Activated gamma-delta T cell (primary cell): ENCODE measurements around the gene MVB12B.

ENCODE experiments used
- DNase-seq: peaks from one replicate; lab custom pipeline; 2025; lab: John Stamatoyannopoulos, UW

The MVB12B gene

DNA sequence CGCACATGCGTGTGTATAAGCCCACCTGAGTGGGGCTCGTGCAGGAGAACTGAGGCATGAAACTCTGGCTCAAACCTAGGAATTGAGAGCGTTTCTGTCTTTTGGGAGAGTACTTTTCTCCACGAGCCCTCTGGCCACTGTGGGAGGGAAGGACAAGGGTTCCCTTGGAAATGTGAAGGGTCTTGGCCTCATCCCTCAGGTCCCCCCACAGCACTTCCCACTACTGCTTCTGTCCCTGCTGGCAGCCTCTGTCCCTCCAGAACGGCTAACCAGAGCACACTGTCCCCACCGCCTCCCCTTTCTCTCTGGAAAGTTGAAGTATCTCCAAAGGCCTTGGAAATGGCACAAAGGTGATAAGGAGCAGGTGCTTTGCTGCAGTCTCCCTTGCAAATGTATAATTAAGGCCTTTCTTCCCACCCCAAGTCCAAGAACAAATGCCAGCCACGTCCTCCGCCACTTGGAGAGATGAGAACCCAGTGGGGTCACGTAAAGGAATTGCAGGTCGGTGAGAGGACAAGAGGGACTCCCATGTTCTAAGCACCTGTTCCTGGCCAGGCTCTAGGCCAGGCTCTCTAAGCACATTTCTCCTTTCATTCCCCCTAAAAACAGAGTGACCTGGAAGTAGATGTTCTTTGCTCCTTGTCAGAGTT lies 179.2 kb downstream of the MVB12B start:
- no peak for DNase-seq

DNA sequence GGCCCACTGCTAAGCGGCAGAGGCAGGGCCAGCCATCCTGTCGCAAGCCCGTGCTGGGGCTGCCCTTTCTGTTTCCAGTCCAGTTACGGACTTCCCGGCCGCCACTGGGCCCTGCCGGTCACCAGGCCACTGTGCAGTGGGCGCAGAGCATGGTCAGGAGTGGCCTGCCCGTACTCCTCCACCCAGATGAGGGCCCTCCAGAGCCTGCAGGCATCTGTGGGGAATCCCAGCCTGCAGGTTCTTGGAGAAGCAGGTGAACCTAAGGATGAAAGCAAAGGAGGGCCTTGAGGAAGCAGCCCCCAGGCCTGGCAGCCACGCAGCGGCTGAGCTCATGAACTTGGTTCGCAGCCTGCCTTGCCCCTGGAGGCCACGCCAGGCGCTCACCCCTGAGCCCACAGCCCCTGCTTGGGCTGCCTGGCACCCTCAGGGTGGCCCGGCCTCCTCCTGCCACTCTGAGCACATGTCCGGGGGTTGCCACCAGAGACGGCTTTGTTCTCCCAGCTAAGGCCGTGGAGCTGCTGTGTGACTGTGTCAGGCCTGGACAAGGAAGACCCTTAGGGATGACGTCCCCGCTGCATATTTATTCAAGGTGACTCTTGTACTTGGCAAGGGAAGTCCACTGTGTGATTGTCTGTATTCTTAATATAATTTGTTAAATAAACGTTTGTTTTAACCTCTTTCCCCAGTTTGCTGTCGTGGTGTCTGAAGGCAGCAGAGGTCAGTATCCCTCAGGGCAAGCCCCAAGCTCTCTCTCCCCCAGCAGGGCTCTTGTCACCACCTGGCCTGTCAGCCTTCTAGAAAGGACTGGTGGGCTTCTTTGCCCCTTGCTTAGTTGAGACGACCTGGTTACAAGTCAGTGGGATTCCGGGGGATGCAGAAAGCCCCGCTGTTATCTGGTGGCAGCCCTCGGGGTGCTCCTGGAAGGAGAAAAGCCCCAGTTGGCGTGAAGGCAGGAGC lies 180.0 kb downstream of the MVB12B start:
- DNase-seq, result no peak

DNA sequence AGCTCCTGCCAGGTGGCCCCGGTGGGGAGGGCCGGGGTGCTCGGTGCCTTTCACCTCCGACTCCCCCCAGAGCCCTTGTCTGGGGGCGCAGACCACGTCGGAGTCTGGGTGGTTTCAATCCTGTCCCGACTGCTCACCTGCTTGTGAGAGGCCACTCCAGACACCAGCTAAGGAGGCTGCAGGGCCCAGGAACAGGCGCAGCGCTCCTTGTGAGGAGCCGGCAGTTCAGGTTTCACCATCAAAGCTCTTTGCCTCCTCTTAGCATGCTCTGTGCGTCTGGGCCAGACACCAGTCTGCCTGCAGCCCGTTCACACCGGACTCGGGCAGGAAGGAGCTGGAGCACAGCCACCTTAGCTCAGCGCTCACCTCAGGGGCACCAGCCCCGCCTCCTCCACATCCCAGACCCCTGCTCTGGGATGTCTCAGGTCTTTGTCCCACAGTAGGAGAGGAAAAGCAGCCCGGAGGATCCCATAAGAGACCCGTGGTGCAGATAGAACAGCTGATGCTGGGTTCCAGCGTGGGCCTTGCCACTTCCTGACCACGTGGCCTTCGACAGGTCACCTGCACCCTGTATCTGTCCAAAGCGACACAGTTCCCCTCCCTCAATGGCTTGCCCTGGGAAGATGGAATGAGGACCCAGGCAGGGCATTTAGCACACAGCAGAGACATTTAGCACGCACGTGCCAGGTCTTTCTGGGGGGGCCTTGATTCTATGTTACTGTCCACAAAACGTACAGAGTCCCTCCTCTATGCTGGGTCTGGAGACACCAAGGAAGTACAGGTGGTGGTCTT lies 180.9 kb downstream of the MVB12B start:
- no peak for DNase-seq

DNA sequence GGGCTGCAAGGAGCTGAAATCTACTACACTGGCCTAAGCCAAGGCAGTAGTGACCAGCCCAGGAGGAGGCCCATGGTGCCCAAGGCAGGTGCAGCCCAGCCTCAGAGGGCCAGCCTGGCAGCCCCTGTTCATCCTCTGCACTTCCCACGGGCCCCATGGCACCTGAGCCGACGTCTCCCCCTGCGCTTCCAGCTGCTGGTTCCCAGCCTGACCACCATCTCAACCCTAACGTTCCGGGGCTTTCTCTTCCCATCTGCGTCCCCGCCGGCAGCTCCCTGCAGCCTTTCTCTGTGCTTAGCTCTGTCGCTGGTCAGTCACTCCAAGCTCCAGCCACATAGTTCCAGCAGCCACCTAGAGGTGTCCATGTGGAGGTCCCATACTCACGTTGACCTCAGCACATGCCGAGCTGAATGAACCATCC lies 181.6 kb downstream of the MVB12B start:
- DNase-seq, result no peak

GRCh38 chr9:126508928-126509327 lies 182.3 kb downstream of the MVB12B start:
- DNase-seq, result no peak

- no peak for DNase-seq
Observed at GRCh38 chr9:126509718-126510117, 183.1 kb downstream of the MVB12B start.

- no peak for DNase-seq
Observed at GRCh38 chr9:126510564-126510963, 183.9 kb downstream of the MVB12B start.

DNA sequence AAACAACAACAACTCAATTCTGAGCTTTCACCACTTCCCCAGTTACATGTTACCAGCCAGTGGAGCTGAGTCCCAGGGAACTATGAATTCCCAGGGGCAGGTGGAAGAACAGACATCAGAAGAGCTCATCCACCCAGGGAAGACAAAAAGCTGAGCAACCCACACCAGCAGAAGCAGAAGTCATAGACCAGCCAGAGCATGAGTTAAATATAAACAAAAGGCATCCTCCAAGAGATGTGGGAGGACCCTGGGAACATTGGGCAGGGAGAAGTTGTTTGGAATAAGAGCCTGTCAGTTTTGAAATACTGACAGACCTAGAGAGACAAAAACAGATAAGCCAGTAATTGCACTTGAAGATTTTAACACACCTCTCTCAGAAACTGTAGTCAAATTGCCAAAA lies 184.8 kb downstream of the MVB12B start:
- no peak for DNase-seq

- no peak for DNase-seq
Observed at GRCh38 chr9:126513159-126514036, 186.8 kb downstream of the MVB12B start.

DNA sequence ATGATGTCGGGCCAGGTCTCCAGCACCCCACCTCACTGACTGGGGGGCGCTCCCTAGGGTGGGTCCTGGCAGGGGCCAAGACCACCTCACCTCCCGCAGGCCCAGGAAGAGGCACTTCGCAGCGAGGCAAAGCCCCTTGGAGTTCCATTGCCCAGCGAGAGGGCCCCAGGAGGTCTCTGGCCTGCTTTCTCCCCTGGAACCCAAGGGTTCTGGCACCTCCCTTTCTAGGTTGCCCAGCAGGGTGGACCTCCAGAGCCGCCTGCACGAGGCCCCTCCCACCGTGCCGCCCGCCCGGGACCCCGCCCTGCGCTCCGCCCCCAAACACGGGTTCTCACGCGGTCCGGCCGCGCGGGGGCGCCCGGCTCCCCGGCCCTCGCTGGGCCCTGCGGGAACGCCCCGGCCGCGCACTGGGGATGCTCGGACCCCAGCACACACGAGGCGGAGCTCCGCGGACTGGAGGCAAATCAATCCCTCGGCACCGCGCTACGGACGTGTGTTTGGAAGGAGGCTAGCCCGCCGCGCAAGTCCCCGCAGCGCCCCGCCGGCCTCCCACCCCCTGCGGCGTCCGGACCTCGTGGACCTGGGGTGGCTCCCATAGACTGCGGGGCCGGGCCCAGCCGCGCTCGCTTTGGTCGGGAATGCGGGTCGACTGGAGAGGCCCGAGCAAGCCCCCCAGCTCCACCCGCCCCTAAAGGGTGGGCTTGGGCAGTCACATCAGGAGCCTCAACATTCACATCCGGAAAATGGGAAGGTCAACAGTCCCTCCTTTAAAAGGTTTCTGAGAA lies 187.6 kb downstream of the MVB12B start:
- DNase-seq, result peak; percentile 47

DNA sequence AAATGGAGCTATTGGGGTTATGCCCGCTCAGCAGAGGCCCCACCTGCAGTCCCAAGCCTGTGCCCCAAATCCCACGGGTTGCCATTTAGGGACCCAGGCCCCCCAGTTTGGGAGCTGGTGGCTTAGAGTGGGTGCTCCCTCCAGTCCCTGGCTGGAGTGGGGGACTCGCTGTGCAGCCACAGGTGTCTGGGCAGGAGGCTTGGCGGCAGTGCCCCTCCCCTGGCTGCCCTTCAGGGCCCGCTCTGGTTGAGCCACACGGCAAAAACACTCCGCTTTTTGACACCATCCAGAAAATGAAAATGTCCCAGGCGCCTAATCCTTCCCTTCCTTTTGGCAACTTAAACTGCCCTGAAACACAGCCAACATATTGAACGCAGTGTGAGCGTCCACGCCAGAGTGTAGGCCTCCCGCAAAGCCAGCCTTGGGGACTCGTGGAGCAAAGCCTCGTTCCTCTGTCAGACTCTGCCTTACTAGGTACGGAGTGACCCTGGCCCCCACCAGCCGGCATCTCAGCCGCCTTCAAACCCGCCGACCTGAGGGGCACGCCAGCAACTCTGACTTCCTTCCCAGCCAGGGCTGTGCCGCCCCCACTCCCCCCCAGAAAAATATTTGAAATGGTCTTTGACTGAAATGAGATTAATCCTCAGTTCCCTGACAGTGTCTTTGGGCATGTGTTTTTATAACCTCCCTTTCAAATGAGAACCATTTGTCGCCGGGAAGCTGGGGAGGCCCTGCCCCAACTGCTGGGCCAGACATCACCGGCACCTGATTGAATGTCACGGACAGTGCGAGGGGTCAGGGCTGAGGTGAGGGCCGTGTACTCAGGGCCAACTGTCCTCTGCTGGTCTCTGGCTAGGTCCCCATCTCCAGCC lies 188.6 kb downstream of the MVB12B start:
- DNase-seq, result no peak

- no peak for DNase-seq
Observed at GRCh38 chr9:126515873-126516505, 189.4 kb downstream of the MVB12B start.

DNA sequence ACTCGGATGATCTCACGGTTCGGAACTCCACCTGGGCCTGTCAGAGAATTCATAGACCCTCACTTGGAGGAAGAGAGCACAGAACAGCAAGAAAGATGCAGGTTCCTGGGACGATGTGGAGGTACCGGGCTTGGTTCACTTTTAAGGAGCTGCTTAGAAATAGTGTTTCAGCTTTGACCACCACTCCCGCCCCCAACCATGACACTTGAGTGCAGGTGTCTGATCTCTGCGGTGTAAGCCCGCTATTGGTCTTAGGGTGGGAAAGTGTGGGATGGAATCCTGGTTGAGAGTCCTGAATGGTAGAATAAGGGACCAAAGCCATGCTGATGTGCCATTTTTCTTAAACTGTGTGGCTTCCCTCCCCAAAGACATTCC lies 189.9 kb downstream of the MVB12B start:
- DNase-seq, result no peak

- no peak for DNase-seq
Observed at GRCh38 chr9:126516936-126517832, 190.6 kb downstream of the MVB12B start.

GRCh38 chr9:126517833-126518356 lies 191.3 kb downstream of the MVB12B start:
- DNase-seq, result no peak

- no peak for DNase-seq
Observed at GRCh38 chr9:126518763-126519162, 192.1 kb downstream of the MVB12B start.

GRCh38 chr9:126519660-126520420 lies 193.2 kb downstream of the MVB12B start:
- DNase-seq, result no peak
